ENCODE data around the gene EPHB1. TPM values are rescaled to one million over a fixed set of nuclear protein-coding genes. Genes with fewer than 3 reads are reported as not detected.

Gene EPHB1
- polyA plus RNA-seq, 3 donors, result 0.06 to 0.55 TPM; not detected in 1

- H3K9me3 ChIP-seq (replicated peaks in 1 of 2; ENCODE audit: control insufficient read depth in 1 of 2, insufficient read depth in 1 of 2, low read length in 2 of 2), result no peaks in the 10 kb centered on the region
- no peak overlapping the region for H3K9ac ChIP-seq (ENCODE audit: insufficient read depth, low read length, poor library complexity, severe bottlenecking)
- Mint-ChIP-seq H3K36me3 (no peaks in the 10 kb centered on the region), H3K4me3 (no peak overlapping the region), H3K27me3 (ENCODE audit: low read depth in 3 of 3) (peaks cover 0 to 4% (median 1%) of the 10 kb centered on the region in 3 donors), H3K9me3 (peaks cover 0 to 4% (median 2%) of the 10 kb centered on the region in 7 donors), H3K4me1 (no peaks in the 10 kb centered on the region), H3K27ac (no peak overlapping the region)
- no peak for DNase-seq
- no peaks in the 10 kb centered on the region for H3K27me3 ChIP-seq (ENCODE audit: control insufficient read depth in 2 of 2, insufficient read depth in 2 of 2, low read length in 2 of 2)
- H3K27ac ChIP-seq (ENCODE audit: low read depth in 1 of 2, low read length in 2 of 2), result no peak overlapping the region
- no peaks in the 10 kb centered on the region for H3K4me1 ChIP-seq (ENCODE audit: control insufficient read depth in 1 of 2, insufficient read depth in 2 of 2, low read length in 2 of 2)
- intact Hi-C loops (cut with micrococcal nuclease), result no loop called here
- TF ChIP-seq CTCF (IDR thresholded peaks at IDR 0.05), result no peak
- no peaks in the 10 kb centered on the region for H3K79me2 ChIP-seq (ENCODE audit: insufficient read depth, low read length)
- H3K4me2 ChIP-seq (replicated peaks; ENCODE audit: extremely low read depth, low read length, poor library complexity, severe bottlenecking), result no peak overlapping the region
- no peaks in the 10 kb centered on the region for H3K36me3 ChIP-seq (replicated peaks in 1 of 2; ENCODE audit: control insufficient read depth in 1 of 2, insufficient read depth in 2 of 2, low read length in 2 of 2)
- H2AFZ ChIP-seq (ENCODE audit: insufficient read depth, low read depth, low read length, poor library complexity, severe bottlenecking), result no peak overlapping the region
- no CpG with 5 or more reads among the region's 2 CpGs for WGBS (ENCODE audit: insufficient coverage)
- no peaks in the 10 kb centered on the region for H4K20me1 ChIP-seq (ENCODE audit: insufficient read depth, low read length)
- no peak overlapping the region for H3K4me3 ChIP-seq (replicated peaks in 1 of 3; ENCODE audit: low read depth in 2 of 3, low read length in 3 of 3)
These were observed 25.7 kb upstream of the EPHB1 start for GRCh38 chr3:134769287-134769868.

DNA sequence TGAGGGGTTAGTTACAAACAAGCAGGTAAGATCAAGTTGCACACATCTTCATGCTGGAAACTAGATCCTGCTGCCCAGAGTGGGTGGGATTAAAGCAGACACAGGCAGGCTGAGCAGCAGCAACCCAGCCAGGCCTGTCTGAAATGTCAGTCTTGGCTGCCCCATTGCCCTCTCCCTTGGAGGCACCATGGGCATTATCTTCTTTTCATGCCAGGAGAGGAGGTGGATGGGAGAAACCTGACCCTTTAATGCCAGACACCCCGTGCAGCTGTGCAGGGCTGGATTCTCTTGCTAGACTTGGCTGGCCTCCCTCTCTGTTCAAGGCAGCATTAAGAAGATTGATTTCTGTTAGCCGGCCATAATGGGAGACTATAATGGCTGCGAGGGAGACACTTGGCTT is 23.0 kb upstream of the EPHB1 start:
- no peak overlapping the region for H3K27ac ChIP-seq (ENCODE audit: low read depth in 1 of 2, low read length in 2 of 2)
- intact Hi-C loops (cut with micrococcal nuclease), result no loop called here
- Mint-ChIP-seq H3K36me3 (no peaks in the 10 kb centered on the region), H3K27me3 (ENCODE audit: low read depth in 3 of 3) (peaks cover 0 to 4% (median 0%) of the 10 kb centered on the region in 3 donors), H3K4me3 (no peak overlapping the region), H3K27ac (no peak overlapping the region), H3K4me1 (no peaks in the 10 kb centered on the region), H3K9me3 (peaks cover 0 to 5% (median 2%) of the 10 kb centered on the region in 7 donors)
- H3K79me2 ChIP-seq (ENCODE audit: insufficient read depth, low read length), result no peaks in the 10 kb centered on the region
- no peak overlapping the region for H2AFZ ChIP-seq (ENCODE audit: insufficient read depth, low read depth, low read length, poor library complexity, severe bottlenecking)
- no peaks in the 10 kb centered on the region for H3K27me3 ChIP-seq (ENCODE audit: control insufficient read depth in 2 of 2, insufficient read depth in 2 of 2, low read length in 2 of 2)
- H3K4me3 ChIP-seq (replicated peaks in 1 of 3; ENCODE audit: low read depth in 2 of 3, low read length in 3 of 3), result no peak overlapping the region
- WGBS (ENCODE audit: insufficient coverage), result 90% methylated on average over 3 of the region's 3 CpGs
- no peaks in the 10 kb centered on the region for H3K36me3 ChIP-seq (replicated peaks in 1 of 2; ENCODE audit: control insufficient read depth in 1 of 2, insufficient read depth in 2 of 2, low read length in 2 of 2)
- no peak overlapping the region for H3K4me2 ChIP-seq (replicated peaks; ENCODE audit: extremely low read depth, low read length, poor library complexity, severe bottlenecking)
- H3K4me1 ChIP-seq (ENCODE audit: control insufficient read depth in 1 of 2, insufficient read depth in 2 of 2, low read length in 2 of 2), result no peaks in the 10 kb centered on the region
- no peaks in the 10 kb centered on the region for H4K20me1 ChIP-seq (ENCODE audit: insufficient read depth, low read length)
- no peak overlapping the region for H3K9ac ChIP-seq (ENCODE audit: insufficient read depth, low read length, poor library complexity, severe bottlenecking)
- H3K9me3 ChIP-seq (replicated peaks in 1 of 2; ENCODE audit: control insufficient read depth in 1 of 2, insufficient read depth in 1 of 2, low read length in 2 of 2), result no peaks in the 10 kb centered on the region
- DNase-seq, result no peak
- no peak for TF ChIP-seq CTCF (IDR thresholded peaks at IDR 0.05)
